ENCODE data around the gene PRDM10.
"Not testable (repeated sequence)": the region's sequence is repeated elsewhere in the genome, so short reads cannot be mapped to it uniquely, and the experiment has no call there.

PRDM10 gene

GRCh38 chr11:129888451-129888850, 114.2 kb downstream of the PRDM10 start:
- DNase-seq: no peak

- no peak for DNase-seq
Measured at GRCh38 chr11:129885381-129885780, 117.3 kb downstream of the PRDM10 start.

- DNase-seq: no peak
Measured at GRCh38 chr11:129884581-129884980, 118.1 kb downstream of the PRDM10 start.

- DNase-seq: no peak
Measured at GRCh38 chr11:129881570-129882170, 121.0 kb downstream of the PRDM10 start.

- DNase-seq: no peak
Measured at GRCh38 chr11:129880311-129880710, 122.3 kb downstream of the PRDM10 start.

- DNase-seq: no peak
Measured at GRCh38 chr11:129871914-129872313, 130.7 kb downstream of the PRDM10 start.

- not testable (repeated sequence) for DNase-seq
Measured at GRCh38 chr11:129868626-129869025, 134.0 kb downstream of the PRDM10 start.

GRCh38 chr11:129866311-129866710, 136.3 kb downstream of the PRDM10 start:
- DNase-seq: no peak

GRCh38 chr11:129865701-129866100, 136.9 kb downstream of the PRDM10 start:
- DNase-seq: no peak

- DNase-seq: no peak
Measured at GRCh38 chr11:129864811-129865210, 137.8 kb downstream of the PRDM10 start.

GRCh38 chr11:129861702-129862522, 140.7 kb downstream of the PRDM10 start:
- DNase-seq: no peak

- DNase-seq: no peak
Measured at GRCh38 chr11:129856036-129856435, 146.6 kb downstream of the PRDM10 start.

GRCh38 chr11:129855086-129855485, 147.5 kb downstream of the PRDM10 start:
- no peak for DNase-seq

GRCh38 chr11:129854232-129854805, 148.3 kb downstream of the PRDM10 start:
- DNase-seq: no peak

- no peak for DNase-seq
Measured at GRCh38 chr11:129853518-129854231, 149.0 kb downstream of the PRDM10 start.

- no peak for DNase-seq
Measured at GRCh38 chr11:129852125-129852740, 150.4 kb downstream of the PRDM10 start.

All from cortex of kidney (tissue), 1 donor.